Endodermal cell (in vitro differentiated cells): ENCODE data around the gene FCRLB. TPM values are rescaled to one million over a fixed set of nuclear protein-coding genes. Genes with fewer than 3 reads are reported as not detected.

Source experiments
- DNase-seq: peaks from one replicate; pipeline ENCODE4 v3.0.0-alpha.2; 2017
- H3K27ac ChIP-seq: 2 replicates; pipeline ENCODE4 v1.5.1; 2013; ENCODE audit warnings: mild to moderate bottlenecking, low read depth, low read length, moderate library complexity
- H3K27me3 ChIP-seq: 2 replicates; pipeline ENCODE4 v1.6.1; 2013; ENCODE audit warnings: mild to moderate bottlenecking, low read length, moderate library complexity; ENCODE audit not compliant: insufficient read depth, control insufficient read depth, poor library complexity, severe bottlenecking
- H3K36me3 ChIP-seq: 2 replicates; pipeline ENCODE4 v1.7.0; 2013; ENCODE audit warnings: mild to moderate bottlenecking, low read length, moderate library complexity; ENCODE audit not compliant: control insufficient read depth, insufficient read depth
- H3K4me1 ChIP-seq: one replicate; pipeline ENCODE4 v1.7.0; 2013; ENCODE audit warnings: low read length; ENCODE audit not compliant: control insufficient read depth, insufficient read depth
- H3K4me3 ChIP-seq: 2 replicates; pipeline ENCODE4 v1.5.1; 2013; ENCODE audit warnings: mild to moderate bottlenecking, low read length, moderate library complexity
- H3K9ac ChIP-seq: 2 replicates; pipeline ENCODE4 v1.6.1; 2013; ENCODE audit warnings: mild to moderate bottlenecking, low read length, moderate library complexity; ENCODE audit not compliant: poor library complexity, severe bottlenecking; ENCODE audit errors: extremely low read depth
- H3K9me3 ChIP-seq: 2 replicates; pipeline ENCODE4 v1.6.1; 2013; ENCODE audit warnings: mild to moderate bottlenecking, low read length, moderate library complexity; ENCODE audit not compliant: control insufficient read depth
- H3K27ac Mint-ChIP-seq: 2 replicates; pipeline ENCODE4 v1.8.0; 2020; ENCODE audit warnings: mixed read lengths
- H3K27me3 Mint-ChIP-seq: 2 replicates; pipeline ENCODE4 v1.8.0; 2021; ENCODE audit warnings: mild to moderate bottlenecking, mixed read lengths; ENCODE audit not compliant: insufficient read depth
- H3K36me3 Mint-ChIP-seq: 2 replicates; pipeline ENCODE4 v1.8.0; 2020; ENCODE audit warnings: low read depth, mixed read lengths
- H3K4me1 Mint-ChIP-seq: 2 replicates; pipeline ENCODE4 v1.8.0; 2020; ENCODE audit warnings: mixed read lengths
- H3K4me3 Mint-ChIP-seq: 2 replicates; pipeline ENCODE4 v1.8.0; 2020; ENCODE audit warnings: mild to moderate bottlenecking, moderate library complexity, mixed read lengths
- H3K9me3 Mint-ChIP-seq: 2 replicates; pipeline ENCODE4 v1.8.0; 2020; ENCODE audit warnings: mild to moderate bottlenecking, mixed read lengths
- CTCF ChIP-seq: fragments of 200-600 bp; sonication (generic); conservative IDR thresholded peaks from 2 replicates; pipeline ENCODE4 v1.5.0; 2021; ENCODE audit warnings: antibody characterized with exemption, mild to moderate bottlenecking
- WGBS, 2 experiments: methylation state at CpG; one replicate each; pipeline versions ENCODE4 v1.1.5 to v1.1.7; 2013; ENCODE audit warnings: missing lambda C conversion rate in 2 of 2, mixed read lengths in 1 of 2; ENCODE audit not compliant: insufficient coverage in 1 of 2, insufficient read length in 1 of 2; 5-methylcytosine and 5-hydroxymethylcytosine counted together
- total RNA-seq, 2 donors: library from RNA; stranded (reverse); fragmentation: NEBNext Ultra II Directional in 1 of 2; extraction: Animal tissue kit (Norgen Biotek cat#: 25700) in 1 of 2; gene quantifications; 2 replicates in 1 of 2; 3 replicates in 1 of 2; pipeline ENCODE4 v1.2.1, GENCODE V29; 2021

FCRLB gene
- total RNA-seq, 2 donors from 2014 or later = 0.22 to 0.51 TPM

GRCh38 chr1:161771161-161771560 is 49.8 kb downstream of the FCRLB start:
- Mint-ChIP-seq H3K4me3 (no peak overlapping the region), H3K27ac (no peak overlapping the region), H3K36me3 (no peaks in the 10 kb centered on the region), H3K4me1 (peaks cover 9% of the 10 kb centered on the region), H3K9me3 (no peaks in the 10 kb centered on the region), H3K27me3 (no peaks in the 10 kb centered on the region)
- 91 to 100% methylated on average over 3 to 5 of the region's 5 CpGs for WGBS, 2 experiments
- Histone ChIP-seq H3K27me3 (no peaks in the 10 kb centered on the region), H3K9me3 (no peaks in the 10 kb centered on the region), H3K4me3 (no peak overlapping the region), H3K4me1 (no peaks in the 10 kb centered on the region), H3K27ac (no peak overlapping the region), H3K9ac (no peak overlapping the region), H3K36me3 (no peaks in the 10 kb centered on the region)
- DNase-seq = no peak
- no peak for TF ChIP-seq CTCF

GRCh38 chr1:161771973-161772372 is 50.6 kb downstream of the FCRLB start:
- no peak overlapping the region for H3K27ac Mint-ChIP-seq
- H3K4me3 ChIP-seq = no peak overlapping the region

GRCh38 chr1:161772397-161772796 is 51.1 kb downstream of the FCRLB start:
- no peaks in the 10 kb centered on the region for H3K4me1 ChIP-seq
- no peak overlapping the region for H3K4me3 ChIP-seq
- Mint-ChIP-seq H3K4me3 (no peak overlapping the region), H3K9me3 (no peaks in the 10 kb centered on the region), H3K4me1 (no peaks in the 10 kb centered on the region), H3K27ac (no peak overlapping the region), H3K27me3 (no peaks in the 10 kb centered on the region), H3K36me3 (no peaks in the 10 kb centered on the region)
- no peaks in the 10 kb centered on the region for H3K36me3 ChIP-seq
- H3K27me3 ChIP-seq = no peaks in the 10 kb centered on the region
- TF ChIP-seq CTCF = no peak
- no peak overlapping the region for H3K27ac ChIP-seq
- no peaks in the 10 kb centered on the region for H3K9me3 ChIP-seq
- no peak overlapping the region for H3K9ac ChIP-seq
- DNase-seq = no peak

More at GRCh38 chr1:161771973-161772372, 50.6 kb downstream of the FCRLB start:
- no peaks in the 10 kb centered on the region for H3K36me3 Mint-ChIP-seq
- DNase-seq = no peak
- H3K4me1 Mint-ChIP-seq = peaks cover 2% of the 10 kb centered on the region
- no peak for TF ChIP-seq CTCF
- WGBS, 2 experiments = 85 to 87% methylated on average over 1 to 2 of the region's 2 CpGs
- H3K9me3 Mint-ChIP-seq = no peaks in the 10 kb centered on the region
- Histone ChIP-seq H3K9me3 (no peaks in the 10 kb centered on the region), H3K36me3 (no peaks in the 10 kb centered on the region), H3K4me1 (no peaks in the 10 kb centered on the region), H3K9ac (no peak overlapping the region), H3K27ac (no peak overlapping the region), H3K27me3 (no peaks in the 10 kb centered on the region)
- H3K4me3 Mint-ChIP-seq = no peak overlapping the region
- no peaks in the 10 kb centered on the region for H3K27me3 Mint-ChIP-seq
